Esophagus mucosa (tissue), 1 donor: ENCODE measurements around the gene MEIS3. TPM values are rescaled to one million over a fixed set of nuclear protein-coding genes. Genes with fewer than 3 reads are reported as not detected.
"Not testable (repeated sequence)": the region's sequence is repeated elsewhere in the genome, so short reads cannot be mapped to it uniquely, and the experiment has no call there.

Experiments
- ATAC-seq: fragments of 200-7000 bp; cut with Tn5 transposase; one replicate; pipeline ENCODE4 v1.9.1; 2020
- total RNA-seq: library from RNA; stranded (reverse); gene quantifications from one replicate; pipeline ENCODE4 v1.2.4, GENCODE V29; 2023
- donor health status: DM: yes; HTN: yes; CAD: no.

Gene MEIS3
- total RNA-seq, 1 donor from 2014 or later, result 0.64 TPM

DNA sequence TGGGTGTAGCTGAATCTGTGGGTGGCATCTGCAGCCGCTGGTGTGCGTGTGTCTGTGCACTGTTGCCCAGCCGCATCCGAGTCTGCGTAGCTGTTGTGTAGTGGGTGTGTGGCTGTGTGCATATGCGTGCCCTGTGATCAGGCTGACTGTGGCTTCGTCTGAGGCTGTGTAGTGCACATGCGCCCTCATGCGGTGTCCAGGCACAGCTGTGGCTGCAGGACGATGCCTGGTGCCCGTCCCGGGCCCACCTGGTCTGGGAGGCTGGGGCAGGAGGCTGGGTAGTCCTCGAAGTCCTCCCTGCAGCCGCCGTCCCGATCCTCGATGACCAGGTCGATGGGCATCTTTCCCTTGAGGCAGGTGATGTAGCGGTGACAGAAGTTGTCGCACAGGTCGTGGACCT lies 4.9 kb downstream of the MEIS3 start:
- ATAC-seq, result peak; percentile 42

DNA sequence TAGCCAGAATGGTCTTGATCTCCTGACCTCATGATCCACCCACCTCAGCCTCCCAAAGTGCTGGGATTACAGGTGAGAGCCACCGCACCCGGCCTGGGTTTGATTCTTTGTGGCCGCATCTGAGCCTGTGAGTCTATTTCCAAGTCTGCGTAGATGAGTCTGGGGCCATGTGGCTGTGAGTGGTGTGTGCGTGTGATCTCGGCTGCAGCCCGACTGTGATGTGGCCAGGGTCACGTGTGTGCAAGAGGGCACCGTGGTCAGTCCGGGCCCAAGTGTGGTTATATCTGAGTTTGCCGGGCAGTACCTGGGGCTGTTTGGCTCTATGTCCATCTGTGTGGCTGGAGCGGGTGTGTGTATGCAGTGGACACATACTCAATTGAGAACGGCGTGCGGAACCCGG lies 5.4 kb downstream of the MEIS3 start:
- ATAC-seq, result no peak

DNA sequence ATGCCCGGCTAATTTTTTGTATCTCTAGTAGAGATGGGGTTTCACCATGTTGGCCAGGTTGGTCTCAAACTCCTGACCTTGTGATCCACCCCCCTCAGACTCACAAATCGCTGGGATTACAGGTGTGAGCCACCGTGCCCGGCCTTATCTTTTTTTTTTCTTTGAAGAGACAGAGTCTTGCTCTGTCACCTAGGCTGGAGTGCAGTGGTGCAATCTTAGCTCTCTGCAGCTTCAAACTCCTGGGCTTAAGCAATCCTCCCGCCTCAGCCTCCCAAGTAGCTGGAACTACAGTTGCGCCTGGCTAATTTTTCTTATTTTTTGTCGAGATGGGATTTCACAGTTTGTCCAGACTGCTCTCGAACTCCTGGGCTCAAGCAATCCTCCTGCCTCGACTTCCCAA lies 7.6 kb downstream of the MEIS3 start:
- not testable (repeated sequence) for ATAC-seq

DNA sequence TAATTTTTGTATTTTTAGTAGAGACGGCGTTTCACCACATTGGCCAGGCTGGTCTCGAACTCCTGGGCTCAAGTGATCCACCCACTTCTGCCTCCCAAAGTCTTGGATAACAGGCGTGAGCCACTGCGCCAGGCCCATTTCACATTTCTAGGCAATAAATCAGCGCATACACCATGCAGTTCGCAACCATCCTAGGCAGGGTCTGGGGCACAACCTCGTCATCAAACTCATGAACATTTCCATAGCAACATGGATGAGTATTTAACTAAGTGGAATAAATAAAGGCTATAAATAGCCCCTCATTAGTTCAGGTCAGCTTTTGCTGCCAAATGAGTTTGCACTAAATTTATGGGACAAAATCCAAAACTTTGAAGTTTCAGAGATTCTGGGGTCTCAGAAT lies 8.2 kb downstream of the MEIS3 start:
- no peak for ATAC-seq

DNA sequence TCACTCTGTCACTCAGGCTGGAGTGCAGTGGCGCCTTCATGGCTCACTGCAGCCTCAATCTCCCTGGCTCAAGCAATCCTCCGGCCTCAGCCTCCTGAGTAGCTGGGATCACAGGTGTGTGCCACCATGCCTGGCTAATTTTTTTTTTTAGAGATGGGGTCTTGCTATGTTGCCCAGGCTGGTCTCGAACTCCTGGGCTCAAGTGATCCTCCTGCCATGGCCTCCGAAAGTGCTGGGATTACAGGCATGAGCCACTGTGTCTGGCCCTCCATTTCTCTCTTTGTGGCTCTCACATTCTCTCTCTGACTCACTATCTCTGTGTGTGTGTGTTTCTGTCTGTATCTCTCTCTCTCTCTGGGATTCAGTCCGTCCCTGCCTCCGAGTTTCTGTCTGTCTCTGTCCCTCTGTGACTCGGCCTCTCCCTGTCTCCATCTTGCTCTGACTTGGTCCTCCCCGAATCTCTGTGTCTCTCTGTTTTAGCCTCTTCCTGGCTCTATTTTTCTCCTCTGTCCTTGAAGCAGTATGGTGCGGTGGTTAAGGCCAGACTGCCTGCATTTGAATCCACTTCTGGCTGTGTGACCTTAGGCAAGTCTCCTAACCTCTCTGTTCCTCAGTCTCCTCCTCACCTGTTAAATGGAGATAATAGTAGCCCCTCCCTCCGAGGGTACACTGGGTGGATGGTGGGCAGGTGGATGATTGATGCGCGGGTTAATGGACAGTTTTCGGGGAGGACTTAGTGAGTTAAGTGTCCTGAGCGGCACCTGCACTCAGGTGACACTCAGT lies 11.0 kb downstream of the MEIS3 start:
- no peak for ATAC-seq

DNA sequence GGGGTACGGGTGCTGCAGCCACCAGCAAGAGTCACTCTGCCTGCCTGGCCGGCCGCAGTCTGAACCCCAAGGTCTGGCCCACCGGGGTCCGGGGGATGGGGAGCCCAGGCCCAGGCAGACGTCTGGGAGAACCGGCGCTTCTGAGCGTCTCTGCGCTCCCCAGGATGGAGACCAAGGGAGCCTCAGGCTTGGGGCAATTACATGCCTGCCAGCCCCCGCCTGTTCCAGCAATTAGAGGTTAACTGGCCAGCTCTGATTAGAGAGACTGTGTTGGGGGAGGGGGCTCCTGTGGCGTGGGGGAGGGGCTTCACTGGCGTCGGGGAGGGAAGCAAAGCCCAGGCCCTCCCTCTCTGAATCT lies 11.9 kb downstream of the MEIS3 start:
- ATAC-seq, result no peak

DNA sequence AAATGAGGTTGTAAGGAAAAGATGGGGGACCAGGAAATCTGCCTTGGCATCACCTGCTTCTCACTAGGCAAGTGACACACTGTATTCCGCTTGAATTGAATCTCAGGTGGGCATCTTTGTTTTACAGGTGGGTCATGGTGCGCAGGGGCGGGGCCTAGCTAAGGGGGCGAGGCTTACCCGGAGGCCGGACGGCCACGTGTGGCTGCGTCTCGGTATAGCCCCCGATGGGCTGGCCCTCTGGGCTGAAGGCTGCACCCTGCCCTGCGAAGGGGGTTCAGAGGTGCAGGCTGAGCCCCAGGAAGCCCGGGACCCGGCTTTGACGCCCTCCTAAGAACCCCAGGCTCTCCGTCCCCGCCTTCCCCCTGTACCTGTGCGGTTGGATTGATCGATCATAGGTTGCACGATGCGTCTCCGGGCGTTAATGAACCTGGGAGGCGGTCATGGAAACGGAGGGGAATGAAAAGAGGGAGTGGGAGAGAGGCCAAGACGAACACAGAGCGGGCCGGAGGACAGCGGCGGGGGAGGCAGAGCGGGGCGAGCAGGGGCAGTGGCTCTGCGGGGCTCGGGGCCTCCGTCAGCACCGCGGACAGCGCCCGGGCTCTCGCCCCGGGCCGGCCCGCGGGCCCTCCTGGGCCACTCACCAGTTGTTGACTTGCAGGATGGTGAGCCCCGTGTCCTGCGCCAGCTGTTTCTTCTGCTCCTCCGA lies 12.5 kb downstream of the MEIS3 start:
- ATAC-seq, result peak; percentile 31

DNA sequence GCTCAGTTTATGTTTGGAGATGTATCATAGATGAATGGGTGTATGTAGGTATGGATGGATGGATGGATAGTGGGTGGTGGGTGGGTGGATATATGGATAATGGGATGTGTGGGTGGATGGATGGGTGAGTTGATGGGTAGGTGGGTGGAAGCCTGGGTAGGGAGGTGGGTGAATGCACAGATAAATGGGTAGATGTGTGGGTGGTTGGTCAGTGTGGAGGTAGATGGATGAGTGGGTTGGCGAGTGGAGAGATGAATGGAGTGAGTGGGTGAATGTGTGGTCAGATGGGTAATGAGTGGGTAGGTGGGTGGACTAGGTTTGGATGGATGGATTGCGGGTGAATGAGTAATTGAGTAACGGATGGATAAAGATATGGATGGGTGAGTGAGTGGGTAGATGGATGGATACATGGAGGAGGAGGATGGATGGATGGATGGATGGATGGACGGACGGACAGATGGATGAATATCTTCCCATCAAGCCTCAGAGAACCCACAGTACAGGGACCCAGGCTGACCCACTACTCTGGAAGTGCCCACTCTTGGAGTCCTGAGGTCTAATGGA lies 13.4 kb downstream of the MEIS3 start:
- ATAC-seq, result no peak

DNA sequence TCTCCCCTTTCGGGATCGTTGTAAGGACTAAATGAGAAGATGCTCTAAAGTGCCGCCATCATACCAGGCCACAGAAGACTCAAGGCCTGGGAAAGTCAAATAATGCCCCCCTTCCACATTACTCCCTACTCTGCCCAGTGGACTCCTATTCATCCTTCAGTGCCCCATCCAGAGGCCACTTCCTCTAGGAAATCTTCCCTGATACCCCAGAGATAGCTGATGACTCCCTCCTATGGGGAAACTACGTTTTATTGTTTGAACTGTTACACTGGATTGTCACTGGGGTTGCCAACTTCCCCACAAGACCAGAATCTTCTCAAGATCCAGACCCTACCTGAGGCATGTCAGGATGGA lies 14.2 kb downstream of the MEIS3 start:
- no peak for ATAC-seq

DNA sequence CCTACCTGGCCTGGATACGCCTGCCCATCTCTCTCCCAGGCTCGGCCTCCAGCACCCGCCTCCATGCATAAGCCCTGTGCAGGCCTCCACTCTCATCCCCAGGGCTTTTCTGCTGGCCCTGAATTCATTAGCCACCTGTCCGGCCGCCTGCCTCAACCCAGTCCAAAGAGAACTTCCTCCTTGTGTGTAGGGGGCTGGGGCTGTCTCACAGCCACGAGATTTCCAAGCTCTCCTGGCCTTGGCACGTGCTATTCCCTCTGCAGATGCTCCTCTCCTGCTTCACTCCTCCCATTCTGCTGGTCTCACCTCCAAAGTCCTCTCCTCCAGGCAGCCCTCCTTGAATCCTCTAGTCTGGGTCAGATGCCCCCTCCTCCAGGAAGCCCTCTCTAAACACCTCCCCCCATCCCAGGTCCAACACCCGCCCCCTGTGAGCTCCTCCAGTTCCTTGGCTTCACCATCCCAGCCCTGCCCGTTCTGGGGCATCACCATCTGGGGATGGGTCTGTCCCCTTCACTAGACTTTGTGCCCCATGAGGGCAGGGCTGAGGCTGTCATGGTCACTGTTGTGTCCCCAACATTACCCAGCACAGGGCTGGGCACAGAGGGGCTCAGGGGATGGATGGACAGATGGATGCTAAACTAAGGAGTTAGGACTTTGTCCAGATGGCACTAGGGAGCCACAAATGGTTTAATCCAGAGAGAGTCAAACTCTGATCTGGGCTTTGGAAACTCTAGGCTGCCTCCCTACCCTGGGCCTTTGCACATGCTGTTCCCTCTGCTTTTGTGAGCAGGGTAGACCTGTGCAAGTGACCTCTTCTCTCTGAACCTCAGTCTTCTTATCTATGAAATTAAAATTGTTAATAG lies 14.8 kb downstream of the MEIS3 start:
- ATAC-seq, result no peak

DNA sequence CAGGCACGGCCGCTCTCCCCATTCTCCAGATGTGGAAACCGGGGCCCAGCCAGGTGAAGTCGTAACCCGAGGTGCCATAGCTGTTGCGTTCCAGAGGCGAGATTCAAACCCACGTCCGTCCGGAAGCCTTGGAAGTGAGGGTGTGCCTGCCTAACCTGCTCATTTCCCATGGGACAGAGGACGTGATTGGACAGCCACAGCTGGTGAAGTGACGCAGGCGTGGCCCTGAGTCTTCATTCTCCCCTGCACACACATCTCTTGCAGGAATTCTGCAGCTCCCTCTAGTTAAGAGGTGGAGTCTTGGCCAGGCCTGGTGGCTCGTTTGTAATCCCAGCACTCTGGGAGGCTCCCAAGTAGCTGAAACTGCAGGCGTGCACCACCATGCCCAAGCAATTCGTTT lies 16.8 kb downstream of the MEIS3 start:
- ATAC-seq, result no peak

DNA sequence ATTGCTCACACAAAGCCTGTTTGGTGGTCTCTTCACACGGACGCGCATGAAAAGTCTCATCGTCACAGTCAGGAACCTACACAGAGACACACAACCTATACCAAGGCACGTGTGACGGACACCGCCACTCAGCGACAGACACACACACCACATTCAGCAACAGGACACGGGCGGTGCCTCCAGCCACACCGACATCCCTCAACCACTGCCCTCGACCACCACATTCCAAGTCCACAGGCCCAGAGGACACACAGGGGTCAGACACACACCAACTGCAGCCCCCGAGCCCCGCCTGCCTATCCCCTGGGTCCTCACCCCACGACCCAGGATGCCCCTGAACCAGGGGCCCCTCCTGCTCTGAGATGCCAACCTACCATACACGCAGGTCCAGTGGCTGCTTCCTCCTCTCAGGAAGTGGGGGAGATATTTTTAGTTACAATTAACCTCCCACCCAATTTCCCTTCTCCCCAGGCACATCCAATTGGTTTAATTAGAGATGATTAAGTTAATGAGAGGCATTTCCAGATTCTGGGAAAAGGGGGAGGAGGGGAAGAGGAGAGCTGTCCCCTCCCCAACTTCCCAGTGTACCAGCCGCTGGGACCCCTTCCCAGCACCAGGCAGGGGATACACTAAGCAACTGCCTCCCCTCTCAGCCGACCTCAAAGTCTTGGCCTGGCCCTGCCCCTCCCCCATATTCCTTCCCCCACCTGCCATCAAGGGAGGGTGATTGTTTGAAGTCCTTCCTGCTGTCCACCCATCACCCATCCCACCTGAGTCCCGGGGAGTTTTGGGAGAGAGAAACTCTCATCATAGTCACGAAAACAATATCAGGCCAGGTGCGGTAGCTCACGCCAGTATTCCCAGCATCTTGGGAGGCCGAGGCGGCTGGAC lies 20.4 kb downstream of the MEIS3 start:
- no peak for ATAC-seq

DNA sequence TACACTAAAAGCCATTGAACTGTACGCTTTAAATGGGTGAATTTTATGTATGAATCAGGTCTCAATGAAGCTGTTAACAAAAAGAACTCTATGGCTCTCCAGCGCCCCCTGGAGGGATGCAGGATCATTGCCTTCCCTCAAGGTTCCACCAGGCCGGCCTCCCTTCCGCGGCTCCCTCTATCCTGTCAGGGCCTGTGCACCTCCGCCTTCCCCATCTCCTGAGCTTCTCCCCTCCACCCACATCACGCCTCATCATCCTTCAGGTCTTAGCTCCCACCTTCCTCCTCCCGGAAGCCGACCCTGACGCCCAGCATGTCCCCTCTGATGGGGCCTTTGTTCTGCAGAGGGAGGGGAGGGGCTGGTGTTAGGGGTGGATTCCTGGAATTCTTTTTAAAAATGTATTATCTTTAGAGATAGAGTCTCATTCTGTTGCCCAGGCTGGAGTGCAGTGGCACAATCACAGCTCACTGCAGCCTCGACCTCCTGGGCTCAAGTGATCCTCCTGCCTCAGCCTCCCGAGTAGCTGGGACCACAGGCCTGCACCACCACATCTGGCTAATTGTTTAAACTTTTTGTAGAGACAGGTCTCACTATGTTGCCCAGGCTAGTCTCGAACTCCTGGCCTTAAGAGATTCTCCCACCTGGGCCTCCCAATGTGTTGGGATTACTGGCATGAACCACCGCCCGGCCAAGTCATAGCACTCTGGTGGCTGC lies 27.7 kb downstream of the MEIS3 start:
- peak; percentile 83 for ATAC-seq

DNA sequence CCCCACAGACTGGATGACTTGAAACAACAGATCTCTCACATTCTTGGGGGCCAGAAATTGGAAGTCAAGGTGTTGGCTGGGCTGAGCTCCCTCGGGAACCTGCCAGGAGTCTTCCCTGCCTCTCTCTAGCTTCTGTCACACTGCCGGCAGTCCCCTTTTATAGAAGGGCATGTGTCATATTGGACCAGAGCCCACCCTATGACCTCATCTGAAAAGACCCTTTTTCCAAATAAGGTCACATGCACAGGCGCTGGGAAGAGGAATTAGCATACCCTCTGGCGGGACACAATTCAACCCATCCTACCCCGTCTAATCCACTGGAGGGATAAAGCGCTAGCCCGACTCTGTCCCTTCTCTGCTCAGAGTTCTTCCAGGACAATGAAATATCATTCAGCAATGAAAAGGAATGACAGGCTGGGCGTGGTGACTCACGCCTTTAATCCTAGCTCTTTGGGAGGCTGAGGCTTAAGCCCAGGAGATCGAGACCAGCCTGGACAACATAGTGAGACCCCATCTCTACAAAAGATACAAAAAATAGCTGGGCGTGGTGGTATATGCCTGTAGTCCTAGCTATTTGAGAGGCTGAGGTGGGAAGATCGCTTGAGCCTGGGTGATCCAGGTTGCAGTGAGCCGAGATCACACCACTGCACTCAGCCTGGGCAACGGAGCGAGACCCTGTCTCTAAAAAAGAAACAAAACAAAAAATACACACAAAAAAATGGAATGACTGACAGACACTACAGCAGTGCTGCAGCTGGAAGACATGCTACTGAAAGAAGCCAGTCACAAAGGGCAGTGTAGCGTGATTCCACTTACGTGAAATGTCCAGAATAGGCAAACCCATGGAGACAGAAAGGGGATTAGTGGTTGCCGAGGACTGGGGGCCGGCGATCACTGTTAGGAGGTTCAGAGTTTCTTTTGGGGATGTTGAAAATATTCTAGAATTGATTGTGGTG lies 28.5 kb downstream of the MEIS3 start:
- ATAC-seq, result peak; percentile 17

DNA sequence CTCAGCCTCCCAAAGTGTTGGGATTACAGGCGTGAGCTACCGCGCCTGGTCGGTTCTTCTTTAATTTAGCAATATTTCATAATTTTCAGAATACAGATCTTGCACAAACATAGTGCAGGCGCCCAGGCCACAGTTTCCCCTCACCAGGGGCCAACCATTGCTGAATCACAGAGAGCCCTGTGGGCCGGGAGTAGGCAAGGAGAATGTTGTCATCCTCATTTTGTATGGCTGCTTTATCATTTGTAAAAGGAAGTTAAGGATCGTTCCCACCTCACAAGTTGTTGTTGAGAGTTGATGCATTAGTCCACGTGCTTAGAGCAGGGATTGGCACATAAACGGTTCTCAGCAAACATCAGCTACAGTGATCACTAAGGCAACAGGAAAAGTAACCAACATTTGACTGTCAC lies 30.2 kb downstream of the MEIS3 start:
- no peak for ATAC-seq

DNA sequence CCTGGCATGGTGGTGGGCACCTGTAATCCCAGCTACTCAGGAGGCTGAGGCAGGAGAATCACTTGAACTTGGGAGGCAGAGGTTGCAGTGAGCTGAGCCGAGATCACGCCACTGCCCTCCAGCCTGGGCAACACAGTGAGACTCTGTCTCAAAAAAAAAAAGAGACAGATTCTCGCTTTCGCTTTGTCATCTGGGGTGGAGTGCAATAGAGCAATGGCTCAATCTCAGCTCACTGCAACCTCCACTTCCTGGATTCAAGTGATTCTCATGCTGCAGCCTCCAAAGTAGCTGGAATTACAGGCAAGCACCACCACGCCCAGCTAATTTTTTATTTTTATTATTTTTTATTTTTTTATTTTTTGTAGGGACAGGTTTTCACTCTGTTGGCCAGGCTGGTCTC lies 30.6 kb downstream of the MEIS3 start:
- not testable (repeated sequence) for ATAC-seq

DNA sequence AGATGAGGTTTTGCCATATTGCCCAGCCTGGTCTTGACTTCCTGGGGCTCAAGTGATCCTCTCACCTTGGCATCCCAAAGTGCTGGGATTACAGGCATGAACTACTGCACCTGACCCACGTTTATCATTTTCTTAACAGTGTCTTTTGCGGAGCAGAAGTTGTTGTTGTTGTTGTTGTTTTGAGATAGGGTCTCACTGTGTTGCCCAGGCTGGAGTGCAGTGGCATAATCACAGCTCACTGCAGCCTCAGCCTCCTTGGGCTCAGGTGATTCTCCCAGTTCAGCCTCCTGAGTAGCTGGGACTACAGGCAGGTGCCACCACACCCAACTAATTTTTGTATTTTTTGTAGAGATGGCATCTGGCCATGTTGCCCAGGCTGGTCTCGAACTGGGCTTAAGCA lies 31.7 kb downstream of the MEIS3 start:
- not testable (repeated sequence) for ATAC-seq

DNA sequence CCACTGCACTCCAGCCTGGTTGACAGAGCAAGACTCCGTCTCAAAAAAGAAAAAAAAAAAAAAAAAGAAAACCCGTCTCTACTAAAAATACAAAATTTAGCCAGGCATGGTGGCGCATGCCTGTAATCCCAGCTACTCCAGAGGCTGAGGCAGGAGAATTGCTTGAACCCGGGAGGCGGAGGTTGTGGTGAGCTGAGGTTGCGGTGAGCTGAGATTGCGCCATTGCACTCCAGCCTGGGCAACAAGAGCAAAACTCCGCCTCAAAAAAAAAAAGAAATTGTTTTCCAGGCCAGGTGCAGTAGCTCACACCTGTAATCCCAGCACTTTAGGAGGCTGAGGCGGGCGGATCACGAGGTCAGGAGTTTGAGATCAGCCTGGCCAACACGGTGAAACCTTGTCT lies 32.7 kb downstream of the MEIS3 start:
- not testable (repeated sequence) for ATAC-seq

DNA sequence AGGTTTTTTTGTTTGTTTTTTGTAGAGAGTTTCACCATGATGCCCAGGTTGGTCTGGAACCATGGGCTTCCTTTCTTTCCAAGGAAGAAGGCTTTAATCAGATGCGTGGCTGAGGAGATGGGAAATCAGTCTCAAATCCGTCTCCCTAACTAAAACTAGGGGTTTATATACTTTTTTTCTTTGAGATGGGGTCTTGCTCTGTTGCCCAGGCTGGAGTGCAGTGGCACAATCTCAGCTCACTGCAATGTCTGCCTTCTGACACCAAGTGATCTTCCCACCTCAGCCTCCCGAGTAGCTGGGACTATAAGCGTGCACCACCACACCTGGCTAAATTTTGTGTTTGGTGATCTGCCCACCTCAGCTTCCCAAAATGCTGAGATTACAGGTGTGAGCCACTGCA lies 34.8 kb downstream of the MEIS3 start:
- ATAC-seq, result not testable (repeated sequence)

DNA sequence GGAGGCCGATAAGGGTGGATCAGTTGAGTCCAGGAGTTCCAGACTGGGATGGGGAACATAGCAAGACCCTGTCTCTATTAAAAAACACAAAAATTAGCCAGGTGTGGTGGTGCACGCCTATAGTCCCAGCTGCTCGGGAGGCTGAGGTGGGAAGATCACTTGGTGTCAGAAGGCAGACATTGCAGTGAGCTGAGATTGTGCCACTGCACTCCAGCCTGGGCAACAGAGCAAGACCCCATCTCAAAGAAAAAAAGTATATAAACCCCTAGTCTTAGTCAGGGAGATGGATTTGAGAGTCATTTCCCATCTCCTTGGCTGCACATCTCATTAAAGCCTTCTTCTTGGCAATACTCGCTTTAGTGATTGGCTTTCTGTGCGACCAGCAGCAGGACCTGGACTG lies 35.4 kb downstream of the MEIS3 start:
- ATAC-seq, result not testable (repeated sequence)
